IMR-90 (cell line): ENCODE measurements around the gene DNAJB12. TPM values are rescaled to one million over a fixed set of nuclear protein-coding genes. Genes with fewer than 3 reads are reported as not detected.

Experiments
- ATAC-seq: fragments of 200-7000 bp; cut with Tn5 transposase; 2 replicates; pipeline ENCODE4 v1.9.1; 2020; ENCODE audit warnings: low read depth, mild to moderate bottlenecking, moderate library complexity
- BruUV-seq: library from RNA; stranded (reverse); fragments of 400-500 nt; replicated peaks from 2 replicates; lab custom pipeline; 2021; lab: Mats Ljungman, UMichigan
- CTCF ChIA-PET: fragments of 300-600 bp; formaldehyde crosslinking; extraction: SDS; loops from one replicate; lab custom pipeline; 2021; ENCODE audit warnings: antibody characterized with exemption; lab: Yijun Ruan, JAX
- POLR2A ChIA-PET: fragments of 300-600 bp; sonication (Branson Sonifier 250); formaldehyde crosslinking; loops from one replicate; lab custom pipeline; 2022; ENCODE audit warnings: antibody characterized with exemption; ENCODE audit not compliant: unreplicated experiment; lab: Charles Lee
- DNase-seq: peaks from one replicate; pipeline ENCODE4 v3.0.0; 2013
- H2AFZ ChIP-seq: replicated peaks from 2 replicates; pipeline ENCODE3; 2013; ENCODE audit warnings: low read length, mild to moderate bottlenecking; ENCODE audit not compliant: poor library complexity
- H2AK5ac ChIP-seq: 2 replicates; pipeline ENCODE4 v1.6.1; 2013; ENCODE audit warnings: low read depth, low read length, inconsistent platforms
- H2AK9ac ChIP-seq: replicated peaks from 2 replicates; pipeline ENCODE3; 2013; ENCODE audit warnings: mild to moderate bottlenecking, low read depth, low read length, moderate library complexity; ENCODE audit not compliant: poor library complexity
- H2BK120ac ChIP-seq: 2 replicates; pipeline ENCODE4 v1.6.1; 2013; ENCODE audit warnings: low read depth, low read length, inconsistent platforms
- H2BK15ac ChIP-seq: 3 replicates; pipeline ENCODE4 v1.6.1; 2013; ENCODE audit warnings: low read depth, low read length, inconsistent platforms
- H2BK20ac ChIP-seq: 2 replicates; pipeline ENCODE4 v1.6.1; 2013; ENCODE audit warnings: low read depth, mild to moderate bottlenecking, inconsistent platforms, low read length, moderate library complexity
- H2BK5ac ChIP-seq: 2 replicates; pipeline ENCODE4 v1.6.1; 2013; ENCODE audit warnings: mild to moderate bottlenecking, low read depth, low read length, inconsistent platforms; ENCODE audit not compliant: poor library complexity, severe bottlenecking
- H3K14ac ChIP-seq: replicated peaks from 2 replicates; pipeline ENCODE4 v1.6.1; 2013; ENCODE audit warnings: low read depth, low read length, inconsistent platforms
- H3K18ac ChIP-seq: 2 replicates; pipeline ENCODE4 v1.6.1; 2013; ENCODE audit warnings: low read depth, low read length, control low read depth
- H3K23ac ChIP-seq: 2 replicates; pipeline ENCODE4 v1.6.1; 2013; ENCODE audit warnings: low read depth, low read length, inconsistent platforms
- H3K27ac ChIP-seq: 2 replicates; pipeline ENCODE4 v1.5.1; 2013; ENCODE audit warnings: mild to moderate bottlenecking, control low read depth, low read length; ENCODE audit not compliant: insufficient read depth
- H3K27me3 ChIP-seq: 2 replicates; pipeline ENCODE4 v1.6.1; 2013; ENCODE audit warnings: low read length; ENCODE audit not compliant: control insufficient read depth, insufficient read depth
- H3K36me3 ChIP-seq: 2 replicates; pipeline ENCODE4 v1.6.1; 2013; ENCODE audit warnings: low read length, mixed read lengths; ENCODE audit not compliant: control insufficient read depth, insufficient read depth
- H3K4ac ChIP-seq: 2 replicates; pipeline ENCODE4 v1.6.1; 2013; ENCODE audit warnings: low read depth, low read length, inconsistent platforms
- H3K4me1 ChIP-seq: 2 replicates; pipeline ENCODE4 v1.6.1; 2013; ENCODE audit warnings: low read length, mixed read lengths; ENCODE audit not compliant: control insufficient read depth, insufficient read depth
- H3K4me2 ChIP-seq: 2 replicates; pipeline ENCODE4 v1.6.1; 2013; ENCODE audit warnings: low read depth, mild to moderate bottlenecking, control low read depth, low read length, moderate library complexity
- H3K4me3 ChIP-seq: 2 replicates; pipeline ENCODE4 v1.5.1; 2013; ENCODE audit warnings: low read depth, mild to moderate bottlenecking, control low read depth, low read length, moderate library complexity; ENCODE audit not compliant: insufficient read depth
- H3K56ac ChIP-seq: 2 replicates; pipeline ENCODE4 v1.6.1; 2013; ENCODE audit warnings: low read length, inconsistent platforms; ENCODE audit not compliant: insufficient read depth; ENCODE audit errors: extremely low read depth
- H3K79me1 ChIP-seq, 2 experiments: 2 replicates each; pipeline ENCODE4 v1.6.1; 2013; ENCODE audit warnings: low read length in 2 of 2, inconsistent platforms in 1 of 2, low read depth in 1 of 2
- H3K9ac ChIP-seq: 2 replicates; pipeline ENCODE4 v1.6.1; 2013; ENCODE audit warnings: low read depth, low read length, control low read depth
- H3K9me1 ChIP-seq: 2 replicates; pipeline ENCODE4 v1.6.1; 2013; ENCODE audit warnings: low read length, inconsistent platforms; ENCODE audit not compliant: insufficient read depth
- H3K9me3 ChIP-seq: 2 replicates; pipeline ENCODE4 v1.6.1; 2013; ENCODE audit warnings: low read length; ENCODE audit not compliant: control insufficient read depth, insufficient read depth
- H4K20me1 ChIP-seq: 2 replicates; pipeline ENCODE4 v1.6.1; 2013; ENCODE audit warnings: low read length, inconsistent platforms; ENCODE audit not compliant: insufficient read depth
- H4K5ac ChIP-seq: 2 replicates; pipeline ENCODE4 v1.6.1; 2013; ENCODE audit warnings: mild to moderate bottlenecking, low read depth, low read length, control low read depth
- H4K8ac ChIP-seq, 2 experiments: 2 replicates each; pipeline ENCODE4 v1.6.1; 2013; ENCODE audit warnings: low read depth in 2 of 2, low read length in 2 of 2, control low read depth in 1 of 2, inconsistent platforms in 1 of 2
- H4K91ac ChIP-seq: 2 replicates; pipeline ENCODE4 v1.6.1; 2013; ENCODE audit warnings: low read depth, low read length, inconsistent platforms; ENCODE audit not compliant: insufficient read depth
- MAZ ChIP-seq: IDR thresholded peaks from 2 replicates; pipeline ENCODE4 v1.6.1; 2012; ENCODE audit warnings: low read depth, mild to moderate bottlenecking, low read length, improper control_type of control experiment, moderate library complexity, borderline replicate concordance
- MXI1 ChIP-seq: IDR thresholded peaks from 2 replicates; pipeline ENCODE4 v1.6.1; 2012; ENCODE audit warnings: low read depth, mild to moderate bottlenecking, low read length, moderate library complexity, borderline replicate concordance
- RAD21 ChIP-seq: IDR thresholded peaks from 2 replicates; pipeline ENCODE4 v1.6.1; 2012; ENCODE audit warnings: low read length, improper control_type of control experiment
- RCOR1 ChIP-seq: IDR thresholded peaks from 2 replicates; pipeline ENCODE4 v1.6.1; 2012; ENCODE audit warnings: mild to moderate bottlenecking, low read length, improper control_type of control experiment; ENCODE audit not compliant: insufficient replicate concordance
- SMC3 ChIP-seq: fragments of 150-350 bp; IDR thresholded peaks from 2 replicates; pipeline ENCODE4 v1.6.1; 2016; ENCODE audit warnings: low read depth, mild to moderate bottlenecking, antibody characterized with exemption, low read length, moderate library complexity
- WGBS, 2 experiments: methylation state at CpG; one replicate each; pipeline versions ENCODE4 v1.1.5 to v1.1.7; 2013; ENCODE audit warnings: missing lambda C conversion rate in 2 of 2; ENCODE audit not compliant: insufficient read length in 1 of 2; ENCODE audit errors: extremely low coverage in 2 of 2; 5-methylcytosine and 5-hydroxymethylcytosine counted together
- dilution Hi-C: fragments of 300-500 bp; cut with HindIII; formaldehyde crosslinking; loops from one replicate; pipeline ENCODE4 v1.14.3; 2018; ENCODE audit warnings: low sequenced_read_pairs; ENCODE audit not compliant: unreplicated experiment
- in situ Hi-C: fragments of 300-500 bp; cut with MboI; formaldehyde crosslinking; loops from 3 replicates; pipeline ENCODE4 v1.14.3; 2019; ENCODE audit warnings: low sequenced_read_pairs, inconsistent platforms, mixed read lengths
- intact Hi-C: fragments of 100-400 bp; cut with micrococcal nuclease; formaldehyde crosslinking; loops from 2 replicates; pipeline ENCODE4 v1.10.0; 2022
- polyA plus RNA-seq, 3 experiments: library from polyadenylated mRNA; depleted of rRNA; stranded (reverse); fragments of >200 nt; gene quantifications; 2 replicates each; pipeline ENCODE4 v1.2.3, GENCODE V29; 2012; ENCODE audit warnings: low replicate concordance in 1 of 3
- total RNA-seq: library from RNA; depleted of rRNA; stranded (reverse); fragments of >200 nt; gene quantifications from 2 replicates; pipeline ENCODE4 v1.2.3, GENCODE V29; 2012
- TF ChIP-seq, protein P1 (sequence below): conservative IDR thresholded peaks from 2 replicates; pipeline ENCODE4 v1.5.1; 2012; ENCODE audit warnings: mild to moderate bottlenecking, low read depth, low read length, improper control_type of control experiment

The DNAJB12 gene
- total and polyA plus RNA-seq, 2 of the 4 experiments (the other 2 are of a cell fraction), result 18.3 to 24.0 TPM

DNA sequence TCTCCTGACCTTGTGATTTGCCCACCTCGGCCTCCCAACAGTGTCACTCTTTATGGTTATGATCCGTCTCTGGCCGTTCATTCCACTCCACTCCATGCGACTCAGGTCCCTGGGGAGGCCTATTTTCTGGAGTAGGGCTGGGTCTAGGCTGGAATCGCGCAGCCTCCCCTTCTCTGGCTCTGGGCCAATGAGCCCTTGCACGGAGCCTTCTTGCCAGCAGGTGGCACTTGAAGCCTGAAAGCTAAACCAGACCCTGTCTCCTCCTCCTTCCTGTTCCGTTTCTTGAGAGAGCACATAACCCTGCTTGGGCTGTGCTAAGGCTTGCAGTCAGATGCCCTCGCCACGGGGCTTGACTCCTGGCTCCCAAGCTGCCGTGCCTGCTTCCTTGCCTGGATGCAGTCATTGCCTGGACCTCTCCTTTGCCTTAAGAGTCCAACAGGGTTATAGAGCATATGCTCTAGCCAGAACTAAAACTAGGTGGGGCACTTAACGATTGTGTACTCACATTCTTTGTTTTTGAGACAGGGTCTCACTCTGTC, 9.6 kb upstream of the DNAJB12 start:
- ATAC-seq (peak; percentile 95), DNase-seq (peak; percentile 91)
- Histone ChIP-seq H4K20me1 (no peaks in the 10 kb centered on the region), H3K4me1 (peaks cover 12% of the 10 kb centered on the region), H3K14ac (peak overlapping the region; percentile 92), H2BK15ac (peak overlapping the region; percentile 29; the same call in 1 of the 3 replicates), H2BK20ac (peak overlapping the region; percentile 85), H3K23ac (peak overlapping the region; percentile 73), H2BK5ac (peak overlapping the region; percentile 95), H3K4me2 (no peak overlapping the region), H3K9me3 (no peaks in the 10 kb centered on the region), H2AK9ac (peak overlapping the region; percentile 21), H3K4me3 (no peak overlapping the region), H3K27ac (peak overlapping the region; percentile 88), H3K36me3 (peaks cover 7% of the 10 kb centered on the region; the same call in 1 of the 2 replicates), H3K4ac (peak overlapping the region; percentile 95), H2AFZ (peak overlapping the region; percentile 87), H3K18ac (peak overlapping the region; percentile 62; the same call in 1 of the 2 replicates), H4K5ac (peak overlapping the region; percentile 92), H3K79me1 (no peaks in the 10 kb centered on the region), H3K9ac (peak overlapping the region; percentile 54; the same call in 1 of the 2 replicates), H3K9me1 (peaks cover 3% of the 10 kb centered on the region), H3K27me3 (no peaks in the 10 kb centered on the region), H4K8ac (peak overlapping the region; percentile 57 to 97), H2BK120ac (peak overlapping the region; percentile 86), H3K56ac (0 out of 2 replicates have a peak overlapping the region, but pooled peaks have one; percentile 14), H4K91ac (peak overlapping the region; percentile 81), H2AK5ac (peak overlapping the region; percentile 88)
- intact Hi-C loops, result loop anchor here (1.0 to 2.0 kb wide), 5 partner anchors 260 to 511 kb away; partner anchors contain the start of gene MCU
- POLR2A ChIA-PET, result no interaction called here
- dilution Hi-C loops, result no loop called here
- WGBS, 2 experiments, result 24% methylated on average over 5 of the region's 12 CpGs; no CpG with 5 or more reads in 1 of the 2 experiments
- in situ Hi-C loops, result loop anchor here (5.0 to 10.0 kb wide), 2 partner anchors 468 to 700 kb away; no protein-coding TSS in a partner anchor
- no TSS peak for BruUV-seq
- peak; percentile 90 for TF ChIP-seq SMC3
- TF ChIP-seq RCOR1, result no peak
- no peak for TF ChIP-seq MXI1
- TF ChIP-seq RAD21, result peak; percentile 93
- TF ChIP-seq, protein P1, sequence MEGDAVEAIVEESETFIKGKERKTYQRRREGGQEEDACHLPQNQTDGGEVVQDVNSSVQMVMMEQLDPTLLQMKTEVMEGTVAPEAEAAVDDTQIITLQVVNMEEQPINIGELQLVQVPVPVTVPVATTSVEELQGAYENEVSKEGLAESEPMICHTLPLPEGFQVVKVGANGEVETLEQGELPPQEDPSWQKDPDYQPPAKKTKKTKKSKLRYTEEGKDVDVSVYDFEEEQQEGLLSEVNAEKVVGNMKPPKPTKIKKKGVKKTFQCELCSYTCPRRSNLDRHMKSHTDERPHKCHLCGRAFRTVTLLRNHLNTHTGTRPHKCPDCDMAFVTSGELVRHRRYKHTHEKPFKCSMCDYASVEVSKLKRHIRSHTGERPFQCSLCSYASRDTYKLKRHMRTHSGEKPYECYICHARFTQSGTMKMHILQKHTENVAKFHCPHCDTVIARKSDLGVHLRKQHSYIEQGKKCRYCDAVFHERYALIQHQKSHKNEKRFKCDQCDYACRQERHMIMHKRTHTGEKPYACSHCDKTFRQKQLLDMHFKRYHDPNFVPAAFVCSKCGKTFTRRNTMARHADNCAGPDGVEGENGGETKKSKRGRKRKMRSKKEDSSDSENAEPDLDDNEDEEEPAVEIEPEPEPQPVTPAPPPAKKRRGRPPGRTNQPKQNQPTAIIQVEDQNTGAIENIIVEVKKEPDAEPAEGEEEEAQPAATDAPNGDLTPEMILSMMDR, result peak; percentile 92
- peak; percentile 39; the same call in 1 of the 2 replicates for TF ChIP-seq MAZ
- CTCF ChIA-PET, result interaction anchor here (0.6 to 1.6 kb wide), 4 partner anchors 9 to 478 kb away, joined by 3 to 5 read pairs (median 3); partner anchors contain the start of gene DNAJB12
